Stimulated activated effector memory CD8-positive, alpha-beta T cell treated with anti-CD3 and anti-CD28 coated beads, Interleukin-12 subunit alpha, Interleukin-12 subunit beta, amount 100 ng/mL, for 72 hours (primary cell): ENCODE measurements around the gene MAG.
"Not testable (repeated sequence)": the region's sequence is repeated elsewhere in the genome, so short reads cannot be mapped to it uniquely, and the experiment has no call there.

ENCODE experiments used
- ATAC-seq: fragments of 150-1000 bp; cut with Tn5 transposase; 2 replicates; pipeline ENCODE4 v1.10.0; 2021
- DNase-seq, 2 donors: peaks; one replicate each; pipeline ENCODE4 v3.0.0; 2021 to 2022; ENCODE audit warnings: low spot score in 2 of 2
- H3K27ac Mint-ChIP-seq: one replicate; pipeline ENCODE4 v1.8.0; 2022; ENCODE audit warnings: mild to moderate bottlenecking, mixed read lengths
- H3K36me3 Mint-ChIP-seq: one replicate; pipeline ENCODE4 v1.8.0; 2022; ENCODE audit warnings: mild to moderate bottlenecking, mixed read lengths
- H3K4me1 Mint-ChIP-seq: one replicate; pipeline ENCODE4 v1.8.0; 2022; ENCODE audit warnings: mixed read lengths
- H3K4me3 Mint-ChIP-seq: one replicate; pipeline ENCODE4 v1.8.0; 2022; ENCODE audit warnings: mild to moderate bottlenecking, mixed read lengths
- H3K9me3 Mint-ChIP-seq: one replicate; pipeline ENCODE4 v1.8.0; 2022; ENCODE audit warnings: mixed read lengths

MAG gene

GRCh38 chr19:35347171-35347929 lies 55.4 kb downstream of the MAG start, which contains the start of gene FFAR1:
Gene FFAR1, plus strand, starts transcription at chr19:35347902. Its CDS starts 3,650 bp downstream, at chr19:35351552.
- peak; percentile 79 for ATAC-seq
- peak in 1 of 2 donors; percentile 64 for DNase-seq
- Mint-ChIP-seq H3K36me3 (peaks cover 25% of the 10 kb centered on the region), H3K4me1 (peaks cover 37% of the 10 kb centered on the region), H3K9me3 (no peaks in the 10 kb centered on the region), H3K4me3 (peak within 1 kb of the TSS; percentile 72), H3K27ac (peak within 1 kb of the TSS; percentile 94)

GRCh38 chr19:35347930-35348298 lies 56.0 kb downstream of the MAG start:
- ATAC-seq = no peak
- Mint-ChIP-seq H3K27ac (peak overlapping the region; percentile 94), H3K9me3 (no peaks in the 10 kb centered on the region), H3K36me3 (peaks cover 21% of the 10 kb centered on the region), H3K4me1 (peaks cover 42% of the 10 kb centered on the region), H3K4me3 (peak overlapping the region; percentile 72)
- no peak for DNase-seq

- peak overlapping the region; percentile 16 for H3K27ac Mint-ChIP-seq
- peaks cover 44% of the 10 kb centered on the region for H3K4me1 Mint-ChIP-seq
Observed at GRCh38 chr19:35348911-35349611, 57.1 kb downstream of the MAG start.

GRCh38 chr19:35349614-35350521 lies 57.9 kb downstream of the MAG start:
- Mint-ChIP-seq H3K4me3 (no peak overlapping the region), H3K27ac (peak overlapping the region; percentile 16), H3K4me1 (peaks cover 44% of the 10 kb centered on the region), H3K36me3 (peaks cover 21% of the 10 kb centered on the region), H3K9me3 (no peaks in the 10 kb centered on the region)
- DNase-seq = no peak
- ATAC-seq = no peak

More at GRCh38 chr19:35348911-35349611, 57.1 kb downstream of the MAG start:
- ATAC-seq (no peak), DNase-seq (no peak)
- Mint-ChIP-seq H3K36me3 (peaks cover 21% of the 10 kb centered on the region), H3K4me3 (no peak overlapping the region), H3K9me3 (no peaks in the 10 kb centered on the region)

- H3K4me3 Mint-ChIP-seq = no peak overlapping the region
- peaks cover 21% of the 10 kb centered on the region for H3K36me3 Mint-ChIP-seq
- no peak for DNase-seq
- H3K27ac Mint-ChIP-seq = peak overlapping the region; percentile 60
- ATAC-seq = no peak
- peaks cover 47% of the 10 kb centered on the region for H3K4me1 Mint-ChIP-seq
- no peaks in the 10 kb centered on the region for H3K9me3 Mint-ChIP-seq
Observed at GRCh38 chr19:35350591-35350990, 58.6 kb downstream of the MAG start.

- no peaks in the 10 kb centered on the region for H3K9me3 Mint-ChIP-seq
- ATAC-seq (no peak), DNase-seq (no peak)
- peaks cover 14% of the 10 kb centered on the region for H3K36me3 Mint-ChIP-seq
- peaks cover 47% of the 10 kb centered on the region for H3K4me1 Mint-ChIP-seq
- H3K4me3 Mint-ChIP-seq = no peak overlapping the region
- peak overlapping the region; percentile 60 for H3K27ac Mint-ChIP-seq
Observed at GRCh38 chr19:35351411-35352176, 59.6 kb downstream of the MAG start.

- no peak overlapping the region for H3K4me3 Mint-ChIP-seq
- H3K36me3 Mint-ChIP-seq = peaks cover 9% of the 10 kb centered on the region
- no peak overlapping the region for H3K27ac Mint-ChIP-seq
- peaks cover 44% of the 10 kb centered on the region for H3K4me1 Mint-ChIP-seq
- no peak for ATAC-seq
- H3K9me3 Mint-ChIP-seq = no peaks in the 10 kb centered on the region
- DNase-seq = no peak
Observed at GRCh38 chr19:35352177-35352447, 60.2 kb downstream of the MAG start.

- Mint-ChIP-seq H3K9me3 (no peaks in the 10 kb centered on the region), H3K4me3 (no peak overlapping the region), H3K36me3 (peaks cover 3% of the 10 kb centered on the region), H3K27ac (peak overlapping the region; percentile 52), H3K4me1 (peaks cover 44% of the 10 kb centered on the region)
- DNase-seq (peak; percentile 63 to 85), ATAC-seq (peak; percentile 57)
Observed at GRCh38 chr19:35352448-35353304, 60.7 kb downstream of the MAG start.

GRCh38 chr19:35353635-35354034 lies 61.7 kb downstream of the MAG start:
- Mint-ChIP-seq H3K9me3 (no peaks in the 10 kb centered on the region), H3K36me3 (no peaks in the 10 kb centered on the region), H3K4me1 (peaks cover 45% of the 10 kb centered on the region), H3K4me3 (no peak overlapping the region), H3K27ac (no peak overlapping the region)
- ATAC-seq (no peak), DNase-seq (no peak)

GRCh38 chr19:35354898-35355297 lies 62.9 kb downstream of the MAG start:
- Mint-ChIP-seq H3K4me1 (peaks cover 38% of the 10 kb centered on the region), H3K36me3 (no peaks in the 10 kb centered on the region), H3K9me3 (no peaks in the 10 kb centered on the region), H3K27ac (no peak overlapping the region), H3K4me3 (peak overlapping the region; percentile 26)
- ATAC-seq = peak; percentile 92
- no peak for DNase-seq

- H3K4me3 Mint-ChIP-seq = no peak overlapping the region
- peaks cover 38% of the 10 kb centered on the region for H3K4me1 Mint-ChIP-seq
- no peak for DNase-seq
- no peaks in the 10 kb centered on the region for H3K36me3 Mint-ChIP-seq
- ATAC-seq = no peak
- H3K27ac Mint-ChIP-seq = peak overlapping the region; percentile 53
- H3K9me3 Mint-ChIP-seq = no peaks in the 10 kb centered on the region
Observed at GRCh38 chr19:35355791-35356460, 64.0 kb downstream of the MAG start.

- Mint-ChIP-seq H3K27ac (peak within 1 kb of the TSS; percentile 8), H3K4me1 (peaks cover 32% of the 10 kb centered on the region), H3K4me3 (peak within 1 kb of the TSS; percentile 41), H3K9me3 (no peaks in the 10 kb centered on the region), H3K36me3 (no peaks in the 10 kb centered on the region)
- ATAC-seq = no peak
- DNase-seq = no peak
Observed at GRCh38 chr19:35357867-35358573, 66.1 kb downstream of the MAG start, which contains the start of gene FFAR3. Gene FFAR3, plus strand, starts transcription at chr19:35358460. Its CDS starts 431 bp downstream, at chr19:35358891.

GRCh38 chr19:35358834-35359233 lies 66.9 kb downstream of the MAG start:
- not testable (repeated sequence) for H3K27ac Mint-ChIP-seq, ATAC-seq, DNase-seq, H3K36me3 Mint-ChIP-seq, H3K9me3 Mint-ChIP-seq
- peaks cover 31% of the 10 kb centered on the region for H3K4me1 Mint-ChIP-seq
- H3K4me3 Mint-ChIP-seq = peak overlapping the region; percentile 41
